Caco-2 (cell line): ENCODE results near the gene FAM98A. TPM values are rescaled to one million over a fixed set of nuclear protein-coding genes. Genes with fewer than 3 reads are reported as not detected.

Experiments used
- BruUV-seq: library from RNA; stranded (reverse); fragments of 400-500 nt; replicated peaks from 2 replicates; lab custom pipeline; 2021; lab: Mats Ljungman, UMichigan
- CTCF ChIA-PET: fragments of 300-600 bp; sonication (Branson Sonifier 250); formaldehyde crosslinking; loops from one replicate; lab custom pipeline; 2022; ENCODE audit warnings: antibody characterized with exemption; lab: Charles Lee
- POLR2A ChIA-PET: fragments of 300-600 bp; sonication (Branson Sonifier 250); formaldehyde crosslinking; loops from one replicate; lab custom pipeline; 2022; ENCODE audit warnings: antibody characterized with exemption; lab: Charles Lee
- DNase-seq, 2 experiments: peaks; one replicate each; pipeline versions ENCODE4 v3.0.0 to v3.0.0-alpha.2; 2020 to 2022
- H3K27me3 ChIP-seq: replicated peaks from 2 replicates; pipeline ENCODE4 v1.6.0; 2011; ENCODE audit warnings: low read length; ENCODE audit not compliant: control insufficient read depth, insufficient read depth
- H3K36me3 ChIP-seq: 2 replicates; pipeline ENCODE4 v1.5.1; 2011; ENCODE audit warnings: low read length; ENCODE audit not compliant: control insufficient read depth, insufficient read depth
- H3K4me1 ChIP-seq: fragments of 250-450 bp; sonication (Bioruptor Pico); 2 replicates; pipeline ENCODE4 v1.5.1; 2020; ENCODE audit warnings: mild to moderate bottlenecking
- H3K4me3 ChIP-seq: 2 replicates; pipeline ENCODE4 v1.5.1; 2011; ENCODE audit warnings: low read depth, mild to moderate bottlenecking, control low read depth, low read length
- H3K9me3 ChIP-seq: fragments of 250-450 bp; sonication (Bioruptor Pico); 2 replicates; pipeline ENCODE4 v1.5.1; 2020; ENCODE audit warnings: mild to moderate bottlenecking, moderate library complexity
- H3K27ac Mint-ChIP-seq: one replicate; pipeline ENCODE4 v1.8.0; 2022; ENCODE audit warnings: mixed read lengths; ENCODE audit not compliant: unreplicated experiment
- H3K27me3 Mint-ChIP-seq: one replicate; pipeline ENCODE4 v1.8.0; 2022; ENCODE audit warnings: mixed read lengths; ENCODE audit not compliant: insufficient read depth, unreplicated experiment
- H3K36me3 Mint-ChIP-seq: one replicate; pipeline ENCODE4 v1.8.0; 2022; ENCODE audit warnings: mild to moderate bottlenecking, mixed read lengths; ENCODE audit not compliant: insufficient read depth, unreplicated experiment
- H3K4me1 Mint-ChIP-seq: one replicate; pipeline ENCODE4 v1.8.0; 2022; ENCODE audit warnings: low read depth, mixed read lengths; ENCODE audit not compliant: unreplicated experiment
- H3K4me3 Mint-ChIP-seq: one replicate; pipeline ENCODE4 v1.8.0; 2022; ENCODE audit warnings: mild to moderate bottlenecking, moderate library complexity, mixed read lengths; ENCODE audit not compliant: unreplicated experiment
- H3K9me3 Mint-ChIP-seq: one replicate; pipeline ENCODE4 v1.8.0; 2022; ENCODE audit warnings: mixed read lengths; ENCODE audit not compliant: unreplicated experiment
- intact Hi-C: fragments of 100-400 bp; cut with micrococcal nuclease; formaldehyde crosslinking; loops from one replicate; pipeline ENCODE4 v1.10.0; 2022; ENCODE audit not compliant: unreplicated experiment
- total RNA-seq: library from RNA; stranded (reverse); gene quantifications from 2 replicates; pipeline ENCODE4 v1.2.3, GENCODE V29; 2022
- TF ChIP-seq, protein P1 (sequence below), 2 experiments: fragments of 200-600 bp in 1 of 2; IDR thresholded peaks; 1 replicate in 1 of 2; 2 replicates in 1 of 2; pipeline versions ENCODE4 v1.5.1 to v1.8.0; 2011 to 2022; ENCODE audit warnings: antibody characterized with exemption in 1 of 2, control low read depth in 1 of 2, inconsistent platforms in 1 of 2, low read depth in 1 of 2, low read length in 1 of 2, mild to moderate bottlenecking in 1 of 2, moderate library complexity in 1 of 2; ENCODE audit not compliant: insufficient read depth in 1 of 2, severe bottlenecking in 1 of 2, unreplicated experiment in 1 of 2

Gene FAM98A
- total RNA-seq, 1 experiment from 2014 or later: 53.9 TPM

DNA sequence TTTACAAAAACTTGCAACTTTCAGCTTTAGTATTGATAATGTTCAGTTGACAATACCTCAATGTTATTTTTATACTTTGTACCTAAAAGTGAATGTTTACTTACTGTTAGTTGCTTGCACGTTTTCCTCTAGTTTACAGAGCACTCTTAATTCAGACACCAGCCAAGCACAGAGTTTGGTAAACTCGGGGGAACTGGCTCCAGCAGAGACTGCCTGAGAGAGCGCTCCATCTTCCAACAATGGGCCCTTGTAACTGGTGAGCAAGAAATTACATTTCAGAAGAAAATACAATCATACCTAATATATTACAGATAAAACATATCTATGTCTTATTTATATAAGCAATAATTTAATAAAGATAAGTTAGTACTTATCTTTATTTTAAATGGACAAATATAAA lies 3.7 kb downstream of the FAM98A start:
- Histone ChIP-seq H3K36me3 (no peaks in the 10 kb centered on the region; the same call in 1 of the 2 replicates), H3K9me3 (no peaks in the 10 kb centered on the region), H3K4me3 (no peak overlapping the region), H3K4me1 (peaks cover 5% of the 10 kb centered on the region; the same call in 1 of the 2 replicates), H3K27me3 (no peaks in the 10 kb centered on the region)
- ChIA-PET CTCF (no interaction called here), POLR2A (no interaction called here)
- BruUV-seq: no TSS peak
- intact Hi-C loops: loop anchor here (5.0 kb wide), 1 partner anchor 118 kb away; the partner anchor contains the start of gene RASGRP3
- H3K4me1 Mint-ChIP-seq: peaks cover 7% of the 10 kb centered on the region
- no peaks in the 10 kb centered on the region for H3K9me3 Mint-ChIP-seq
- peaks cover 25% of the 10 kb centered on the region for H3K36me3 Mint-ChIP-seq
- no peak overlapping the region for H3K4me3 Mint-ChIP-seq
- TF ChIP-seq, protein P1, sequence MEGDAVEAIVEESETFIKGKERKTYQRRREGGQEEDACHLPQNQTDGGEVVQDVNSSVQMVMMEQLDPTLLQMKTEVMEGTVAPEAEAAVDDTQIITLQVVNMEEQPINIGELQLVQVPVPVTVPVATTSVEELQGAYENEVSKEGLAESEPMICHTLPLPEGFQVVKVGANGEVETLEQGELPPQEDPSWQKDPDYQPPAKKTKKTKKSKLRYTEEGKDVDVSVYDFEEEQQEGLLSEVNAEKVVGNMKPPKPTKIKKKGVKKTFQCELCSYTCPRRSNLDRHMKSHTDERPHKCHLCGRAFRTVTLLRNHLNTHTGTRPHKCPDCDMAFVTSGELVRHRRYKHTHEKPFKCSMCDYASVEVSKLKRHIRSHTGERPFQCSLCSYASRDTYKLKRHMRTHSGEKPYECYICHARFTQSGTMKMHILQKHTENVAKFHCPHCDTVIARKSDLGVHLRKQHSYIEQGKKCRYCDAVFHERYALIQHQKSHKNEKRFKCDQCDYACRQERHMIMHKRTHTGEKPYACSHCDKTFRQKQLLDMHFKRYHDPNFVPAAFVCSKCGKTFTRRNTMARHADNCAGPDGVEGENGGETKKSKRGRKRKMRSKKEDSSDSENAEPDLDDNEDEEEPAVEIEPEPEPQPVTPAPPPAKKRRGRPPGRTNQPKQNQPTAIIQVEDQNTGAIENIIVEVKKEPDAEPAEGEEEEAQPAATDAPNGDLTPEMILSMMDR (IDR thresholded peaks at IDR 0.05; ENCODE audit: insufficient read depth in 1 of 2, low read depth in 1 of 2, low read length in 1 of 2, severe bottlenecking in 1 of 2, unreplicated experiment in 1 of 2): no peak
- H3K27me3 Mint-ChIP-seq: no peaks in the 10 kb centered on the region
- no peak overlapping the region for H3K27ac Mint-ChIP-seq
- no peak for DNase-seq

DNA sequence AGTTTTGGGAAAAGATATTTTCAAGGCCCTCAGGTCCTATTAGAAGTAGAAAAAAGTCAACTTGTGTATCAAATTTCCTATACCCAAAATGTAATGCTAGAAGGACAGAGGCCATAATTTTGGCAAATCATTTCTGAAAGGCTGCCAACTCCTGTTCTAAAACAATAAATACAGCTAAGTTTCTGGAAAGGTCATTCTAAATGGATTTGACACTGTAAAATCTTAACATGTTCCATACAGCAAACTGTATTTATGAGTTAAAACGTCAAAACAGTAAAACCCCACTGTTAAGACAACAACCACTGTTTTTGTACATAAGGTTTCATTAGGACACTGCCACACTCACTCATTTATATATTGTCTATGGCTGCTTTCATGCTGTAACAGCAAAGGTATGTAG lies 9.7 kb downstream of the FAM98A start:
- ChIA-PET POLR2A (no interaction called here), CTCF (no interaction called here)
- Histone ChIP-seq H3K9me3 (no peaks in the 10 kb centered on the region), H3K4me3 (no peak overlapping the region), H3K4me1 (no peaks in the 10 kb centered on the region), H3K27me3 (no peaks in the 10 kb centered on the region), H3K36me3 (no peaks in the 10 kb centered on the region; the same call in 1 of the 2 replicates)
- BruUV-seq: no TSS peak
- intact Hi-C loops: loop anchor here (10.0 kb wide), 1 partner anchor 555 kb away; no protein-coding TSS in a partner anchor
- Mint-ChIP-seq H3K4me1 (no peaks in the 10 kb centered on the region), H3K4me3 (no peak overlapping the region), H3K9me3 (no peaks in the 10 kb centered on the region), H3K27ac (no peak overlapping the region), H3K27me3 (no peaks in the 10 kb centered on the region), H3K36me3 (peaks cover 26% of the 10 kb centered on the region)
- TF ChIP-seq, protein P1 (IDR thresholded peaks at IDR 0.05; ENCODE audit: insufficient read depth in 1 of 2, low read depth in 1 of 2, low read length in 1 of 2, severe bottlenecking in 1 of 2, unreplicated experiment in 1 of 2): no peak
- no peak for DNase-seq

DNA sequence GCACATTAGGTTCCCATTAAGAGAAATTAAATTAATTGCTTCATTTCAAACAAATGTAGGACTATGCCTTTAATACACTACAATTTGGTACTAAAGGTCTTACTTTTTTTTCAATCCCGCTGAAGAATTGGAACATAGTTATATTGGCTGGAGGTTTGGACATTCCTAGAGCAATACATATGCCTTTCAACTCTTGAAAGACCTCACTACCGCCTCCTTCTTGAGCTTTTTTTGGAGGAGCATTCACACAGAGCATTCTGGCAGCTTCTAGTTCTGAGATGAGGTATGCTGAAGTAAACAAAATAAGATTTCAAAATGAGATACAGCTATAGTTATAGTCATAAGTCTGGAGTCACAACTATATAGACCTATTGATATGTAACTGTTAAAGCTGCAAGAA lies 10.9 kb downstream of the FAM98A start:
- Histone ChIP-seq H3K9me3 (no peaks in the 10 kb centered on the region), H3K27me3 (no peaks in the 10 kb centered on the region), H3K4me1 (no peaks in the 10 kb centered on the region), H3K36me3 (no peaks in the 10 kb centered on the region), H3K4me3 (no peak overlapping the region)
- Mint-ChIP-seq H3K9me3 (no peaks in the 10 kb centered on the region), H3K36me3 (peaks cover 26% of the 10 kb centered on the region), H3K27me3 (no peaks in the 10 kb centered on the region), H3K27ac (no peak overlapping the region), H3K4me1 (no peaks in the 10 kb centered on the region), H3K4me3 (no peak overlapping the region)
- no peak for DNase-seq
- CTCF ChIA-PET: interaction anchor here (1.2 kb wide), 1 partner anchor 11 kb away, joined by 3 read pairs; the partner anchor contains the start of gene FAM98A
- BruUV-seq: no TSS peak
- intact Hi-C loops: loop anchor here (10.0 kb wide), 1 partner anchor 553 kb away; no protein-coding TSS in a partner anchor
- POLR2A ChIA-PET: no interaction called here
- TF ChIP-seq, protein P1 (IDR thresholded peaks at IDR 0.05; ENCODE audit: insufficient read depth in 1 of 2, low read depth in 1 of 2, low read length in 1 of 2, severe bottlenecking in 1 of 2, unreplicated experiment in 1 of 2): no peak
